CD4-positive, alpha-beta T cell treated with Interleukin-21 for 1 hour (primary cell): ENCODE data around the gene MDFIC2.
"Not testable (repeated sequence)": the region's sequence is repeated elsewhere in the genome, so short reads cannot be mapped to it uniquely, and the experiment has no call there.

Experiments used
- DNase-seq: peaks from one replicate; pipeline ENCODE4 v3.0.0-alpha.2; 2020

The MDFIC2 gene

DNA sequence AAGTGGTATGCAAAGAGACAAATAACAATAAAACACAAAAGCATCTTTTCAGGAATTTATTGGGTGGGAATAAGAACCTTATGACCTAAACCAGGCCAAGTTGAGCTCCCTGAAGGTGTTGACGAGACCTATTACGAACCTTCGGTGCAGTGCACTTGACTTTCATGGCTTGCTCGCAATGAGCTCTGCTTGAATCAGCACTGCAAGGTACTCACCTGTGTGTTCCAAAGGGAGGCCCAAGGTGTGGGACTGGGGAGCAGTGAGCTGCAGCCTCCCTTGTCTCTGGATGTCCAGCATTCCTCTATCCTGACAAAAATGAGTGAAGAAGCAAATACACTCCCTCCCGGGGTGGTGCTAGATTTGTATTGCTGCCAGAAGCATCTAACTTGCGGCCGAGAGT lies at the start of gene MDFIC2:
MDFIC2 (minus strand) TSS at position 303 of the 400 bp plus-strand sequence. CDS start 665 bp downstream, outside the sequence.
- DNase-seq, result no peak

GRCh38 chr3:70360979-70361760 lies 48.7 kb upstream of the MDFIC2 start:
- no peak for DNase-seq

- no peak for DNase-seq
Observed at GRCh38 chr3:70359711-70360110, 47.3 kb upstream of the MDFIC2 start.

DNA sequence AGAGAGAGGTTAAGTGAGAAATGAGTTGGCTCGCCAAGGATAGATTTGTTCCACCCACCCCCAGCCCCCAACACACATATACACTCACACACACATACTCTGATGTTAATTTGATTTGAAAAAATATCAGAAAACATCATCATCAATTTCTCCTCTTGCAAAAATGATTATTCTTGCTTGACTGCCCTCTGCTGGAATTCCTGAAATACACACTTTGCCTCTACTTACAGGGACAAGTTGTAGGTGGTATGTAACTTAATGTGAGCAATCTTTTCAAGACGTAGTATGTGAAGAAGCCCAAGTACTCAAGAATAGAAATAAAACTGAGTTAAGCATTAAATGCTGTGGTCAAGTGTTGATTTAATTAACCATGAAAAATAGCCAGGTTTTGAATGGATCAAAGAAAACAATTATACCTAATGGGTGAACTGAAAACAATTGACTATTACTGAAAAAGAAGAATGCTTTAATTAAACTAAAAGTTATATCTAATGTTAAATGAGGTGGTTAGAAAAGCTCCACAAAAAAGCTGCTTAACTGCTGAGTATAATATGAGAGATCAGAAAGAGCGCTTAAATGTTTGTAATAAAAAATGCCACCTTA lies 46.6 kb upstream of the MDFIC2 start:
- no peak for DNase-seq

- DNase-seq, result no peak
Observed at GRCh38 chr3:70352215-70352614, 39.8 kb upstream of the MDFIC2 start.

DNA sequence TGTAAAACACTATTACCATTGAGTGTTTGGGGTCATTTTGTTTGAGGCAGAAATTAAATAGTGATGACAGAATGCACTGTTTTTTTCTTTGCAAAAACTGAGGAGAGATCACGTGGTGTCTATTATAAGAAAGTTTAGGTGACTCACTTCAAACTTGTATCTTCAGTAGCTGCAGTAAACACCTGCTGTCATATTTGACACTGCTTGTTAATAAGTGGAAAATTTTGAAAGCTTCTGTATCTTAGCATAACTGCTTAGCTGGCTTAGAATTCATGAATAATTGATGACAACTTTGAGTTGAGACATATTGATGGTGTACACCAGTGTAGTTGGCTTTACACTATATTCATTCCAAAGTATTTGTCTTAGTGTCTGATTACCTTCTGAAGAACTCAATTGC lies 29.7 kb upstream of the MDFIC2 start:
- no peak for DNase-seq

GRCh38 chr3:70336885-70337284 lies 24.4 kb upstream of the MDFIC2 start:
- not testable (repeated sequence) for DNase-seq

DNA sequence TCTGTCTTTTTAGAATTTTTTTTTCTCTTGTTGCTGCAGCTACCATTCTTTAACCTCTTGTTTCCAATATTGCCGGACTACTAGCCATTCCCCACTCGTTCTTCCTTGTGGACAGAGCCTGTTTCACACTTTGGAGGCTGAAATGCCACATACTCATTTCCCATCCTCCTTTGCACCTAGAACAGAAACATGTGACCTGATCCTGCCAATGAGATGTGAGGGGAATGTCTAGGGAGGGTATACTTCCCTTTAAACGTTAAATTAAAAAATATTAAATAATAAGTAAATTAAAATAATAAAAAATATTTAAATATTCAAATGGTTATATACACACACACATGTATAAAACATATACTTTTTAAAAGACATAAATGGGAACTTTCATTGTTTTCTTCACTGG lies 20.6 kb upstream of the MDFIC2 start:
- no peak for DNase-seq

DNA sequence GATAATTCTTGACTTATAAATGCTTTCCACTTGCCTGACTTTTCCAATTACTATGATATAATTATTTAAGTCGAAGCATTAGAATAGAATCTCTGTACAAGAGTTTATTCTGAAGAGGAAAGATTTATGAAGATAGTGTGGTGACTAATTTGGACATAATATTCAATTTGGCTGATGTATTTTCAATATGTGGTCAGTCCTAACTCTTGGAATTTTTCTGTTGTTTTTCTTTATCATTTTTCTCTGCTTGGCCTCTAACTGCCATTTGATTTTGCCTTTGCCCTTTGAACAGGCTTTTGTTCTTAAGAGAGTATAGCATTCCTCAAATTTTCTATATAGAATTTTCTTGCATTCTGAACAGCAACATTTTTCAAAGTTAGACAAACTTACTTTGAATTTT lies 2.6 kb upstream of the MDFIC2 start:
- no peak for DNase-seq

DNA sequence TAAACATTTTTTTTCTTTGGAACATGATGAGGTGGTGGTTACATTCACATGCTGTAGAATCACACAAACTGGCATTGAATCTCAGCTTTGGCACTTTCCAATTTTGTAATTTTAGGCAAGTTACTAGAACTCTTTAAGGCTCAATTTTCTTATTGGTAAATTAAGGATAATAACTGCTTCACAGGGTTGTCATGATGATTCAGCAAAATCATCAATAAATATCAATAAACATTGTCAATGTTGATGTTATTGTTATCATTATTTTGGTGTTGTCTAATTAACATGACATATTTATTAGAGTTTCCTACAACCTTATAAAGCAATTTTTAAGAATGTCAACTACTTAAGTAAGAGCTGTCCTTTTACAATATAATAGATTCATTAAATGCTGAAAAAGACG lies 1.6 kb downstream of the MDFIC2 start:
- no peak for DNase-seq

DNA sequence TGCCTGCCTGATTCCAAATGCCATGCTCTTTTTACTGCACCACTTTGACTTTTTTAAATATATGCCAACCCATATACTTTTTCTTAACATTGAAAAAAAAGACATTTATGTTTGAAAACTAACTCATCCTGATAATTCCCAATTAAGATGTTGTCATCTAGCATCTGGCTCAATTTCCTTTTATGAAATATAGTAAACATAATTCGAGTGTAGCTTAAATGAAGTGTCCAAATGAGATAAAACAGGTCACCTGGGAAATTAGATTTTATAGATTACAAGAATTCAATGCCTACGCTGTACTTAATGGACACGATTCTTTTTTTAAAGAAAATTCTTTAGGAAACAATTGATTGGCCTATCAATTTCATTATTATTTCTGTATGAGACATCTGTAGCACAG lies 2.8 kb downstream of the MDFIC2 start:
- DNase-seq, result no peak

DNA sequence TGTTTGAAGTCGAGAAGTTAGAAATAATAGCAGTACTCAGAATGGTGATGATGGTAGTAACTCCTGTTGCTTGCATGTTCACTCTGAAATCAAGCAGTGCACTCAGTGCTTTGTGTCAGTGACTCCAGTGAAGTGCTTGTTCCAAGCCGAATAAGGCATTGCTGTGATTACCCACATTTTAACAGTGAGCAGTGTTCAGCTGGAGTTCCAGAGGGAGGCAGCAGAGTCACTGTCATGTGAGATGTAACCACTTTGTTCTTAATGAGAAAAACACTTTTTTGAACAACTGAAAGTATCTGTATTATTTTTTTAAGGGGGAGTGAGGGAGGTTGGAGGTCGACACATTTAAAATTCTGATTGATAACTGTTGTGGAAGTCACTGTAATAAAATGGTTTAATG lies 3.7 kb downstream of the MDFIC2 start:
- no peak for DNase-seq

GRCh38 chr3:70306736-70307135 lies 5.7 kb downstream of the MDFIC2 start:
- no peak for DNase-seq

GRCh38 chr3:70298385-70298784 lies 14.1 kb downstream of the MDFIC2 start:
- DNase-seq, result no peak

DNA sequence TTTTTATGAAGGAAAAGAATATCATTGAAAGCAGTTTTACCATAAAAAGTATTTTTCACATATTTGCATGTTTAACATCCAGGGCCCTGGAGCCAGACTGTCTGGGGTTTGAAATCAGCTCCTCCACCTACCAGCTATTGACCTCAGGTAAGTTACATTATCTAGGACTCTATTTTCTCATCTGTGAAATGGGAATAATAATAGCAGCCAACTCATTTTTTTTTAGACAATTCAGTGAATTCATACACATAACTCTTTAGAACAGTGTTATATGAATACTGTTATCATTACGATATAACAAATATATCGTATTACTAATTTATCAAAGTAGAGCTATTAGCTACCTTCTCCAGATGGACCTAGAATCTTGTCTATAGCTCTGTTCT lies 21.3 kb downstream of the MDFIC2 start:
- DNase-seq, result no peak

DNA sequence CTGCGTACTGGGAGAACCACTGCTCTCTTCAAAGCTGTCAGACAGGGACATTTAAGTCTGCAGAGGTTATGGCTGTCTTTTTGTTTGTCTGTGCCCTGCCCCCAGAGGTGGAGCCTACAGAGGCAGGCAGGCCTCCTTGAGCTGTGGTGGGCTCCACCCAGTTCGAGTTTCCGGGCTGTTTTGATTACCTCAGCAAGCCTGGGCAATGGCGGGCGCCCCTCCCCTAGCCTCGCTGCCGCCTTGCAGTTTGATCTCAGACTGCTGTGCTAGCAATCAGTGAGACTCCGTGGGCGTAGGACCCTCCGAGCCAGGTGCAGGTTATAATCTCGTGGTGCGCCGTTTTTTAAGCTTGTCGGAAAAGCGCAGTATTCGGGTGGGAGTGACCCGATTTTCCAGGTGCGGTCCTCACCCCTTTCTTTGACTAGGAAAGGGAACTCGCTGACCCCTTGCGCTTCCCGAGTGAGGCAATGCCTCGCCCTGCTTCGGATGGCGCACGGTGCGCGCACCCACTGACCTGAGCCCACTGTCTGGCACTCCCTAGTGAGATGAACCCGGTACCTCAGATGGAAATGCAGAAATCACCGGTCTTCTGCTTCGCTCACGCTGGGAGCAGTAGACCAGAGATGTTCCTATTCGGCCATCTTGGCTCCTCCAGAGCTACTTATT lies 21.9 kb downstream of the MDFIC2 start:
- DNase-seq, result not testable (repeated sequence)

GRCh38 chr3:70281663-70282062 lies 30.8 kb downstream of the MDFIC2 start:
- no peak for DNase-seq

- DNase-seq, result no peak
Observed at GRCh38 chr3:70277304-70277703, 35.1 kb downstream of the MDFIC2 start.

DNA sequence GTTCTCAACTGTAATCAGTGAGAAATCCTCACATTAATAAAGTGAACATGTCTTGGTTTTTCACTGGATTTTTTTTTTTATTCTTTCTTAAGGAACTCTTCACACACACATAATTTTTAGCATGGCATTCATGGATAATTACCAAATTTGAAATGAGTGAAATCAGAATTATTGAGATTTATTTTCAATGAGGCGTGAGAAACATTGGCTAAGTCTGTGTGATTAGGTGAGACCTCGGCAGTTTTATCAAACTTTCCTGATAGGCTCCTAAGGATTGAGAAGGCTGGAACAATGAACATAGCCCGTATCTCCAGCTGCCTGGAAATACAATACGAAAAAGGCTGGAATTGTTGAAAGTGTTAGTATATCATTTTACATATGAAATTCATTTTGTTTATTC lies 35.5 kb downstream of the MDFIC2 start:
- no peak for DNase-seq

- no peak for DNase-seq
Observed at GRCh38 chr3:70273492-70273891, 38.9 kb downstream of the MDFIC2 start.

- no peak for DNase-seq
Observed at GRCh38 chr3:70272798-70273197, 39.6 kb downstream of the MDFIC2 start.

DNA sequence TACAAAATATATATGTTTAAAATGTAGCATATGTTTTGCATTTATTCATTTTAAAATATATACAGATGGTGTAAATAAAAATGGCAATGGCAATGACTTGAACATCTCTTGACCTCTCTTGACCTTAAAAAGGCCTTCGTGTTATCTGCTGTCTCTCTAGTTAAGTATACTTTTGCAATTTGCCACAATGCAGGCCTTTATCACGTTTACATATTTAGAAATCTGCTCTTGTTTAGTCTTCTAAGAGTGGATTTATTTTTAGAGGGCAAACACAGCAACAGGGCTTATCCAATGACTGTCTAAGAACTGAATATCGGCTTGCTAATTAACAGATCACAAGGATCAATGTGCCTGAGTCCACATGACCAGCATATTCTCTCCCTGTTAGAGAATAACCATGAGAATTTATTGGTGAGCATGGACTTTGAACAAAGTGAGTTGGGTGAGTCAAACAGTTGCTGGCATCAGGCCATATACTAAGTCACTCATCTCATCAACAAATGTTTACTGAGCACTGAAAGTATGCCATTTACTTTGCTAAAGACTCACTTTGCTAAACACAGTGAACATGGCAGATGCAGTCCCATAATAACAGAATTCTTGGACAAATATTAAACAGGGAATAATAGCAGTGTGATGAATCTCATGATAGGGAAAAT lies 48.2 kb downstream of the MDFIC2 start:
- DNase-seq, result no peak

DNA sequence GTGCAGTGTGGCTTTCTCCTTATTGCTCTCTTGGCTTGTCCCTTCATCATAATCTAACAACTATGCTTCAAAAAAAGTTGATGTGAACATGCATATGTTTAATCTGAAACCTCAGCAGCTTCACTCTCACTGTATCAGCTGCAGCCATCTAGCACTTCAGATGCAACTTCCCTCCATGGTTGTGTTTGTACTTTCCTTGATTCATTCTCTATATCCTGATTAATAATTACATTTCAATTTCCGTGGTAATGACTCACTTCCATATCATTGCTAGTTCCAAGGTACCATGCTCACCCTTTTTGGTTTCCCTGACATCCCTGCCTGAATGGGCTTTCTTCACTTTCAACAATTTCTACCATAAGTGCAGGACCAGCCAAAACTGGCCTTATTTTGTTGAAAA lies 51.2 kb downstream of the MDFIC2 start:
- DNase-seq, result no peak

DNA sequence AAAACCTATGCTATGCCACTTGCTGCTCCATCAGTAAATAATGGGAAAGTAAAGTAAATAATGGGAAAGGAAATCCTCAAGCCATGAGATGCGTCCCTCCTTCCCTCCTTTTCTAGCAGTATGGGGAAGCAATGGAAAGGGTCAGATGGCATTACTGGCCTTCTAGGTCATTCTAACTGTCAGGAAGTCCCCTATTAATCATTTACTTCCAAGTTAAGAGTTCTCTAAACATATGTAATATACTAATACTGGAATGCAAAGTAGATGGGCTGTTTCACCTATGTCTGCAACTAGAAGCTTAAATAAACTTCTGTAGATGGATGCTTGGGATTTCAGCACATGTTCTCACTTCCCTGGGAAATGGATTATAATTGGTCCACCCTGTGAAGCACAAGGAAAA lies 55.9 kb downstream of the MDFIC2 start:
- DNase-seq, result no peak
